Panc1 (cell line): ENCODE results near the gene ADGRE1. TPM values are rescaled to one million over a fixed set of nuclear protein-coding genes. Genes with fewer than 3 reads are reported as not detected.

ENCODE experiments used
- ATAC-seq: fragments of 200-7000 bp; cut with Tn5 transposase; 2 replicates; pipeline ENCODE4 v1.9.1; 2020; ENCODE audit warnings: mild to moderate bottlenecking, moderate library complexity
- BruUV-seq: library from RNA; stranded (reverse); fragments of 400-500 nt; replicated peaks from 2 replicates; lab custom pipeline; 2021; lab: Mats Ljungman, UMichigan
- CTCF ChIA-PET: fragments of 300-600 bp; sonication (Branson Sonifier 250); formaldehyde crosslinking; loops from one replicate; lab custom pipeline; 2022; ENCODE audit warnings: antibody characterized with exemption; lab: Charles Lee
- POLR2A ChIA-PET: fragments of 300-600 bp; sonication (Branson Sonifier 250); formaldehyde crosslinking; loops from one replicate; lab custom pipeline; 2022; ENCODE audit warnings: antibody characterized with exemption; lab: Charles Lee
- DNase-seq: peaks from one replicate; pipeline ENCODE4 v3.0.0-alpha.2; 2010; ENCODE audit warnings: low read depth, low spot score
- H3K27ac ChIP-seq: 2 replicates; pipeline ENCODE4 v1.5.1; 2011; ENCODE audit warnings: mild to moderate bottlenecking, low read length, inconsistent platforms
- H3K27me3 ChIP-seq: fragments of 200-500 bp; sonication (Bioruptor generic); 2 replicates; pipeline ENCODE4 v1.6.0; 2014; ENCODE audit warnings: low read length, inconsistent platforms; ENCODE audit not compliant: control insufficient read depth, insufficient read depth
- H3K36me3 ChIP-seq: fragments of 200-500 bp; sonication (Bioruptor generic); 2 replicates; pipeline ENCODE4 v1.5.1; 2014; ENCODE audit warnings: inconsistent platforms, mild to moderate bottlenecking, low read length, moderate library complexity; ENCODE audit not compliant: control insufficient read depth, insufficient read depth
- H3K4me1 ChIP-seq: 2 replicates; pipeline ENCODE4 v1.5.1; 2011; ENCODE audit warnings: inconsistent platforms, mild to moderate bottlenecking, low read length, moderate library complexity; ENCODE audit not compliant: control insufficient read depth, insufficient read depth
- H3K4me3 ChIP-seq, 2 experiments: 2 replicates each; pipeline ENCODE4 v1.5.1; 2011 to 2012; ENCODE audit warnings: low read depth in 2 of 2, low read length in 2 of 2, mild to moderate bottlenecking in 2 of 2, inconsistent platforms in 1 of 2, moderate library complexity in 1 of 2
- H3K9me3 ChIP-seq: fragments of 200-500 bp; sonication (Bioruptor generic); 2 replicates; pipeline ENCODE4 v1.5.1; 2014; ENCODE audit warnings: low read depth, mild to moderate bottlenecking, inconsistent platforms, low read length, moderate library complexity; ENCODE audit not compliant: control insufficient read depth, insufficient read depth
- CTCF ChIP-seq: fragments of 450-650 bp; IDR thresholded peaks from 2 replicates; pipeline ENCODE4 v1.5.1; 2017; ENCODE audit warnings: mild to moderate bottlenecking
- POLR2AphosphoS5 ChIP-seq: IDR thresholded peaks from 2 replicates; pipeline ENCODE4 v1.6.1; 2012; ENCODE audit warnings: mild to moderate bottlenecking, low read depth, low read length, moderate library complexity
- SIN3A ChIP-seq: IDR thresholded peaks from 2 replicates; pipeline ENCODE4 v1.6.1; 2012; ENCODE audit warnings: low read depth, mild to moderate bottlenecking, low read length, moderate library complexity, borderline replicate concordance; ENCODE audit not compliant: insufficient read depth
- TCF7L2 ChIP-seq: IDR thresholded peaks from 2 replicates; pipeline ENCODE4 v1.6.1; 2011; ENCODE audit warnings: mild to moderate bottlenecking, low read depth, low read length, inconsistent platforms
- in situ Hi-C: cut with HindIII; loops from 2 replicates; pipeline ENCODE4 v1.10.0; 2016; ENCODE audit warnings: low sequenced_read_pairs, low pct_unique_long_range_greater_than_20kb
- intact Hi-C: fragments of 100-400 bp; cut with micrococcal nuclease; formaldehyde crosslinking; loops from one replicate; pipeline ENCODE4 v1.10.0; 2022; ENCODE audit not compliant: unreplicated experiment
- total RNA-seq: library from RNA; stranded (reverse); gene quantifications from one replicate; pipeline ENCODE4 v1.2.1, GENCODE V29; 2021; ENCODE audit not compliant: unreplicated experiment
- TF ChIP-seq, protein P1 (sequence below), 2 experiments: IDR thresholded peaks; 2 replicates each; pipeline ENCODE4 v1.6.1; 2011 to 2012; ENCODE audit warnings: low read depth in 2 of 2, control low read depth in 1 of 2, low read length in 1 of 2, mild to moderate bottlenecking in 1 of 2, moderate library complexity in 1 of 2; ENCODE audit not compliant: insufficient read depth in 1 of 2

ADGRE1 gene
- total RNA-seq, 1 experiment from 2014 or later, result 0.08 TPM

- ChIA-PET POLR2A (no interaction called here), CTCF (no interaction called here)
- no peaks in the 10 kb centered on the region for H3K4me1 ChIP-seq
- no peaks in the 10 kb centered on the region for H3K36me3 ChIP-seq
- TF ChIP-seq SIN3A (no peak), TCF7L2 (no peak), CTCF (no peak), POLR2AphosphoS5 (no peak)
- TF ChIP-seq, protein P1, sequence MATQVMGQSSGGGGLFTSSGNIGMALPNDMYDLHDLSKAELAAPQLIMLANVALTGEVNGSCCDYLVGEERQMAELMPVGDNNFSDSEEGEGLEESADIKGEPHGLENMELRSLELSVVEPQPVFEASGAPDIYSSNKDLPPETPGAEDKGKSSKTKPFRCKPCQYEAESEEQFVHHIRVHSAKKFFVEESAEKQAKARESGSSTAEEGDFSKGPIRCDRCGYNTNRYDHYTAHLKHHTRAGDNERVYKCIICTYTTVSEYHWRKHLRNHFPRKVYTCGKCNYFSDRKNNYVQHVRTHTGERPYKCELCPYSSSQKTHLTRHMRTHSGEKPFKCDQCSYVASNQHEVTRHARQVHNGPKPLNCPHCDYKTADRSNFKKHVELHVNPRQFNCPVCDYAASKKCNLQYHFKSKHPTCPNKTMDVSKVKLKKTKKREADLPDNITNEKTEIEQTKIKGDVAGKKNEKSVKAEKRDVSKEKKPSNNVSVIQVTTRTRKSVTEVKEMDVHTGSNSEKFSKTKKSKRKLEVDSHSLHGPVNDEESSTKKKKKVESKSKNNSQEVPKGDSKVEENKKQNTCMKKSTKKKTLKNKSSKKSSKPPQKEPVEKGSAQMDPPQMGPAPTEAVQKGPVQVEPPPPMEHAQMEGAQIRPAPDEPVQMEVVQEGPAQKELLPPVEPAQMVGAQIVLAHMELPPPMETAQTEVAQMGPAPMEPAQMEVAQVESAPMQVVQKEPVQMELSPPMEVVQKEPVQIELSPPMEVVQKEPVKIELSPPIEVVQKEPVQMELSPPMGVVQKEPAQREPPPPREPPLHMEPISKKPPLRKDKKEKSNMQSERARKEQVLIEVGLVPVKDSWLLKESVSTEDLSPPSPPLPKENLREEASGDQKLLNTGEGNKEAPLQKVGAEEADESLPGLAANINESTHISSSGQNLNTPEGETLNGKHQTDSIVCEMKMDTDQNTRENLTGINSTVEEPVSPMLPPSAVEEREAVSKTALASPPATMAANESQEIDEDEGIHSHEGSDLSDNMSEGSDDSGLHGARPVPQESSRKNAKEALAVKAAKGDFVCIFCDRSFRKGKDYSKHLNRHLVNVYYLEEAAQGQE (IDR thresholded peaks at IDR 0.05; ENCODE audit: insufficient read depth in 1 of 2, low read depth in 2 of 2, low read length in 1 of 2), result no peak
- DNase-seq (no peak), ATAC-seq (no peak)
- intact Hi-C loops, result no loop called here
- no peaks in the 10 kb centered on the region for H3K27me3 ChIP-seq
- in situ Hi-C loops, result no loop called here
- no TSS peak for BruUV-seq
- no peak overlapping the region for H3K27ac ChIP-seq
- no peaks in the 10 kb centered on the region; the same call in 1 of the 2 replicates for H3K9me3 ChIP-seq
- H3K4me3 ChIP-seq, result no peak overlapping the region
Observed at GRCh38 chr19:6983448-6983847, 96.1 kb downstream of the ADGRE1 start.

GRCh38 chr19:6987850-6988249 lies 100.5 kb downstream of the ADGRE1 start:
- no peak overlapping the region for H3K27ac ChIP-seq
- ChIA-PET POLR2A (no interaction called here), CTCF (no interaction called here)
- intact Hi-C loops (no loop called here), in situ Hi-C loops (no loop called here)
- no peak for TF ChIP-seq CTCF
- TF ChIP-seq TCF7L2, result no peak
- TF ChIP-seq POLR2AphosphoS5, result no peak
- no peak for TF ChIP-seq SIN3A
- TF ChIP-seq, protein P1 (IDR thresholded peaks at IDR 0.05; ENCODE audit: insufficient read depth in 1 of 2, low read depth in 2 of 2, low read length in 1 of 2), result no peak
- no TSS peak for BruUV-seq
- no peaks in the 10 kb centered on the region for H3K27me3 ChIP-seq
- no peak for ATAC-seq
- DNase-seq, result no peak
- H3K36me3 ChIP-seq, result no peaks in the 10 kb centered on the region
- no peaks in the 10 kb centered on the region; the same call in 1 of the 2 replicates for H3K9me3 ChIP-seq
- H3K4me1 ChIP-seq, result no peaks in the 10 kb centered on the region
- no peak overlapping the region for H3K4me3 ChIP-seq
